SKM-1 (cell line): ENCODE data around the gene OLFM2.
A peak's percentile ranks its signal among the peaks of the same experiment; 100 is the strongest.
"Not testable (repeated sequence)": the region's sequence is repeated elsewhere in the genome, so short reads cannot be mapped to it uniquely, and the experiment has no call there.

Source experiments
- DNase-seq: peaks from one replicate; lab custom pipeline; 2025; ENCODE audit not compliant: unreplicated experiment; lab: John Stamatoyannopoulos, UW

Gene OLFM2

DNA sequence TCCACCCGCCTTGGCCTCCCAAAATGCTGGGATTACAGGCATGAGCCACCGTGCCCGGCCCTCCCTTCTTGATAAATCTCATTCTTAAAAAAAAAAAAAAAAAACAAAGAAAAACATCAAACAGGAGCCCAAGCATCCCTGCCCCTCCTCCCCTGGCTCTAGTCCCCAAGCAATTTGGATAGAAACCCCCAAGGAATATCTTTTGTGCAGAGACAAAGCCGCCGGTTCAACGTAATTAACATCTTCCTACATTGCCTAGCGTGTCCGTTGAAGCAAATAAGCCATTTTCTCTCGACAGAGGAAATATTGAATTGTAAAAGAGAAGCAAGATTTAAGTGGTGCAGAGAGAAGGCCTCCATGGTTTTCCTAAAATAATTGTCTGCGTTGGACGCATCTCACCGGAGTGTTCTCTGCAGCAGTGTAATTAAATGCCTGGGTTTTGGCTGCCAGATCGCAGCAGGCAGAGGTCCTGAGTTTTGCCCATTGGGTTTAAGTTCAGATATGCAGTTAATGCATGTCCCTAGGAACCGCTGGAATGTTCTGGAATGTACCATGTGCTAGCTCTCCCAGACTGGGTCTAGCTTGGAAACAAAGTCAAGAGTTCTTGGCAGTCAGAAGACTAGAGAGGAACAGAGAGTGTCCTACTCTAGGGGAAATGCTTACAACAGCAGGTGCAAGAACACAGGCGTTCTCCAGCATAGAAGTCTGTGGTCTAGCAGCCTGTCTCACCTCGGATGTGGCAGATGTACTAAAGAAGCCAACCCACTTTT is 70.4 kb downstream of the OLFM2 start:
- DNase-seq = no peak

DNA sequence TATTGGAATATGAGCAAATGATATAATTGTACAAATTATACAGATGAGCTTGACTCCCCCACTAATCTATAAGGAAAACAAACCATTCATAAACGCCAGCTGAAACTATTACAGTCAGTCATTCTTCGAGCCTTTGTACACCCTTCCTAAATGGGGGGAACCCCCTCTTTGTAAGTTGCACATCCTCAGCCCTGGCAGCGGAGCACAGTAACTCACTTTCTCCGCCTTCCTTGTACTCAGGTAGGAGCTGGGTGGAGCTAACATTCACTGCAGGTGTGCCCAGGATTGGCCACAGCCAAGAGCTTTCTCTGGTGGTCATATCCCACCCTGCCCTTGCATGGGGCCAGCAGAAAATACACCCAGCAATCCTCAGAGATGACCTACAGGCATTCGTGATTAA is 72.6 kb downstream of the OLFM2 start:
- no peak for DNase-seq

DNA sequence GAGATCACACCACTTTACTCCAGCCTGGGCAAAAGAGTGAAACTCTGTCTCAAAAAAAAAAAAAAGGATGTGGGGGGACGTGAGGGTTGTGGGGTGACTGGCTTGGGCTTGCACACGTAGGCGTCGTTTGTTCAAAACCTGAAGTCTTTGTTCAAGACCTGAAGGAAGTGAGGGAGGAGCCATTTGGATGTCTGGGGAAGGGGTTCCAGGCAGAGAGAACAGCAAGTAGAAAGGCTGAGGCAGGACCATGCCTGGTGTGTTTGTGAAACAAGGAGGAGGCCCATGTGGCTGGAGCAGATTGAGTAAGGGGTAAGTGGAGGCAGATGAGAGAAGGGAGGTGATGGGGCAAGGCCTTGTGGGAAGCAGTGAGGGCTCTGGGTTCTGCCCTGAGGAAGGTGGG is 73.4 kb downstream of the OLFM2 start:
- no peak for DNase-seq

DNA sequence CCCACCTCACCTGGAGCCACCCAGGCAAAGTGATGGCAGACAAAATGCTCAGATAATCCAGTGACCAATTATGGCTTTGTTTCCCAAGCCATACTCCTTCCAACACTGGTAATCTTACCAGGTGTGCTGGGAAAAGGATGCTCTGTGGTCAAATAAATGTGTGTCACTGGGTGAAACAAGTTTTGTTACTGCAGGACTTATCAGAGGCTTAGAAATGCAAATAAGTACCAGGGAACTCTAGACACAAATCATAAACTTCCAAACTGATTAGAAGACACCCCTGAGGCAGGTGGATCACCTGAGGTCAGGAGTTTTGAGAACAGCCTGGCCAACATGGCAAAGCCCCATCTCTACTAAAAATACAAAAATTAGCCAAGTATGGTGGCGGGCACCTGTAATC is 74.8 kb downstream of the OLFM2 start:
- DNase-seq = no peak

DNA sequence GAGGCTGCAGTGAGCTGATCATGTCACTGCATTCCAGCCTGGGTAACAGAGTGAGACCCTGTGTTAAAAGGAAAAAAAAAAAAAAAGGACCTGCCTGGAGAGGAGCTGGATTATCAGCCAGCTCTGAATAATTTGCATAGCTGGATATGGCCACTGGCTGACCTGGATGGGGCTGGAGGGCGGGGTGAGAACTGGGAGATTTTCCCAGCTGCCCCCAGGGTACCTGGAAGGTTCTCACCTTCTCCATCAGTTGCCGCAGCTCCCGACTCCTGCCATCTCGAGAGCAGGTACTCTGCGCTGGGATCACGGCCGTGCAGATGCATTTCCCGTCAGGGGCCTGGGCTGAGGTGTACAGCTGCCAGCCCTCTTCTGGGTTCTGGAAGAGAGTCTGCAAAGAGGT is 75.9 kb downstream of the OLFM2 start:
- DNase-seq = no peak

DNA sequence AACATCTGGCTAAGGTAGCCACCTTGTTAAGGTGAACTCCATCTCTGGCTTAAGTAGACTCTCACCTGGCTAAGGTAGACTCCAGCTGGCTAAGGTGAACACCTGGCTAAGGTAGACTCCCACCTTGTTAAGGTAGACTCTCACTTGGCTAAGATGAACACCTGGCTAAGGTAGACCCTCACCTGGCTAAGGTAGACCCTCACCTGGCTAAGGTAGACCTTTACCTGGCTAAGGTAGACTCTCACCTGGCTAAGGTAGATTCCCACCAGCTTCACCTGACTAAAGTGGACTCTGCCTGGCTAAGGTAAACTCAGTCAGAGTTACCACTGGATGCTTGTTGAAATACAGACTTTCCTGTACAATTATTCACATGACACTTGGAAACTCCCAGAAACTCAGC is 77.5 kb downstream of the OLFM2 start:
- DNase-seq = no peak

DNA sequence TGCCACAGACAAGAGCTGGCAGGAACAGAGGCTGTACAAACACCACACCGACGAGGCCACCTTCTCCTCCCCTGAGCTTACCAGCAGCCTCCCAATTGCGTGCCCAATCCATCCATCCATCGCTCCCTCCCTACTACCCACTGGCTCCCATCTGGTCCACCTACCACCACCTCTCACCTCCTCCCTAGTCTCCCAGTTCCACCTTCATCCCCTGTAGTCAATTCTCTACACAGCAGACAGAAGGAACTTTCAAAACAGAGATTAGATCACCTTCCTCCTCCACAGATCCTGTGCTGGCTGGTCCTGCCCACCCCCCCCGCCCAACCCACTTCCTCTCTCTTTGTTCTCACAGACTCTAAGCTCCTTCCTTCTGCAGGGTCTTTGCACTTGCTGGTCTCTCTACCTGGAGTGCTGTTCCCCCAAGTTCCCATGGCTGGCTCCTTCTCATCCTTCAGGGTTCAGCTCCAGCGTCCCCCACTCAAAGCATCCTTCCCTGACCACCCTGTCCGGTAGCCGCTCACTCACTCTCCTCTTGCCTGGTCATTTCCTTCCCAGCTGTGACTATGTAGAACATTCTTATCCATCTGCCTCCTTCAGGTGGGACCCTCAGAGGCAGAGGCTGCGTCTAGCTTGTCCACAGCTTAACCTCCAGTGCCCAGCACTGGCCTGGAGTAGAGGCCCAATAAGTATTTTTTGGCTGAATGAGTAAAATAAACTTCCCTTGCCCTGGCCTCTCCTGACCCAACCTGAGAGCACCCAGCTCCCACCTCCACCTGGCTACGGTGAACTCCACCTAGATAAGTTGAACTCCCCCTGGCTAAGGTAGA is 78.2 kb downstream of the OLFM2 start:
- peak; percentile 38 for DNase-seq

DNA sequence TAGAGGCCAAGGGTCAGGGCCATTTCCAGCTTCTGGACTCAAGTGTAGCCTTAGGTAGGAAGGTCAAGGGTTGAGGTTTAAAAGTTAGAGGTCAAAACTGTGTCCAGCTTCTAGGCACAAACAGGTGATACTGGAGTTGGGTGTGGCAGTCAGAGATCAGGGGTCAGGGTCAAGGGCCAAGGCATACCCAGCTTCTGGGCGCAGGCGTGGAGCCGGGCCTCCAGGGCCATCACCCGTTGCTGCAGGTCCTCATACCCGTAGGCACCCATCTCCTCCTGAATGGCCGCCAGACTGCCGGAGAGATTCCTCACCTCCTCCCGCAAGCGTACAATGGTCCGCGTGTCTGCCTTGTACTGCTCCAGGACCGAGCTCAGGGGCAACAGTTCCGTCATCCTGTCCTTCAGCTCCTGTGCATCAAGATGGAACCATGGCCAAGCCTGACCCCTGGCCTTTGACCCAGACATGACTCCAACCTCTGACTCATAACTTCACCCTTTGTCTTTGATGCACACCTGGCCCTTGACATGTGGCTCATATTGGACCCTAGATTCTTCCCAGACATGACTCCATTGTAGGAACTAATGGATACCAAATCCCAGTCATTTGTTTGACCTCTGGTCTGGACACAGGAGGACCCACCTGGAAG is 79.1 kb downstream of the OLFM2 start:
- no peak for DNase-seq

DNA sequence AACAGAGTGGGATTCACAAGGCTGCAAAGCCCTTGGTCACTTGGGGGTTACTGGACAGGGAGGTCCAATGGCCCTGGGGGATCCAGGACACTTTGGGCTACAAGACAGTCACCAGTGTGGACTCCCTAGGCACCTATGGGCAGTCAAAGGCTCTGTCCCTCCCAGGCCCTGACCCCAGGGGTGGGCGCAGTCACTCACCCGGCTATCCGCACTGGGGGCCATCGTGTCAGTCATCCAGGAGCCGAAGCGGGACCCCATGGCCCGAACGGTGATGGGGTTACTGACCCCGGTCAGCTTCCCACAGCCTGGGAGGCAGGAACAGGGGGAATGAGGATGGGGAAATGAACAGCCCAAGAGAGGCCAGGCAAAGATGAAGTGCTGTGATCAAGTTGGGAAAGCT is 79.7 kb downstream of the OLFM2 start:
- DNase-seq = no peak

DNA sequence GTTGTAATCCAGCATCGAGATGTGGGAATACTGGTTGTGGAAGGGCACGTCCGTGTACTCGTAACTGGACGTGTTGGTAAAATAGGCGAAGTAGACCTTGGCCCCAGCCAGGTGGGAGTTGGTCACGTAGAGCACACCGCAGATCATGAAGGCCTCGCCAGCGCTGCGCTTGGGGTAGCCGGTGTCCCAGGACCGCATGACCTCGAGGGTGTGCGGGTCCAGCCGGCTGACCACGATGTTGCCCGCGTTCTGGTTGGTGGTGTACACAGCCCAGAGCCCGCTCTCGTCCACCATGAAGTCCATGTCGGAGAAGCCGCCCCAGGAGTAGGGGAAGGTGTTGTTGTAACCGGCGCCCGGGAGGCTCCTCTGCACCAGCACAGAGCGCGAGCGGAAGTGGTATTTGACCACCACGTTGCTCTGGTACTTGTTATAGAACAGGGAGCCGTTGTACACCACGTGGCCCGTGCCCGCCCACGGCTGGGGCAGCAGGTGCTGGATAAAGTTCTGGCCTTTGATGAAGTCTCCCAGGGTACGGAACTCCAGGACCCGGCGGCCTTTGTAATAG is 82.0 kb downstream of the OLFM2 start:
- DNase-seq = no peak

DNA sequence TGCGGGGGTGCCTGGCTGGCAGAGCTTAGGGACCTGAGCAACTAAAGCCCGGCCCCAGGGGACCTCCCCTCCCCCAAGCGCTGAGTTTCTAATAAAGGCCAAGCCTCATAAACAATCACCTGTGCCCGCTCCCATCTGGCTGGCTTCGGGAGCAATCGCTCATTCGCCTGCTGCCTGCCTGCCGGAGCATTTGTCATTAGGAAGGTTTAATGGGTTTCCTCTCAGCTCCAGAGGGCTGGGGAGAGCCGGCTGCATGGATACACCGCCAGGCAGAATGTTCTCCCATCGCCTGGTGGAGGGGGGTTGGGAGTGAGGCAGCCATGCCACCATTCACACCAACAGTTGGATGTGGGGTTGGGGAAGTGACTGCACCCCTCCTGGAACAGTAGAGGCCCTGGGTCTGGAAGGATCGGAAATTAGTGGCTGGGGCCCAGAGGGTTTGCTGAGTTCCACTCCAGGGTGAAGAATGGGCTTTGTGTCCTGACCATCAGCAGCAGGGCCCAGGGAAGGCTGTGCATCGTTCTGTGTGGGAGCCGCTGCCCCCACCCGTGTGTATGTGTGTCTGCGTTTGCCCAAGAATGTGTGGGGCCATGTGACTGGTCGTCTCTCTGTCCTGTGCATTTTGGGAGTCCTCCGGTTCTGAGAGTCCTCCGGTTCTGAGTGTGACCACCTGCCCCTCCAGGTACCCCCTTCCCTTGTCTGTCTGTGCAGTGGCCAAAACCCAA is 85.9 kb downstream of the OLFM2 start:
- DNase-seq = no peak

DNA sequence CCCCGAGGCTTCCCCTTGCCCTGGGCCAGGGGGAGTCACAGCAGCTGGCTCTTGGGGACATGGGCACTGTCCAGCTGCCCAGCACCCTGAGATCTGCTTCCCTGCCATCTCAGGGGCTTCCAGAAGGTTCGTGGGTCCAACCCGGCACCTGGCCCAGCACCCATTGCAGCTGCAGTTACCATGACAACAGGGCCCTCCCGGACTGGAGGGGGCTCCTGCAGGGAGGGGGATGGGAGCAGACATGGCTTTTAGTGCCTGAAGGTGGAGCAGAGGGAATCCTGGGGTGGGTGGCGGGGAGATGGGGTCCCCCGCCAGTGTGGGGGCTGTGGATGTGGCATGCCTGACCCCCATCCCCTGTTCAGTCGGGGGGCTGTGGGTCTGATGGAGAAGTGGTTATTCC is 86.5 kb downstream of the OLFM2 start:
- DNase-seq = no peak

DNA sequence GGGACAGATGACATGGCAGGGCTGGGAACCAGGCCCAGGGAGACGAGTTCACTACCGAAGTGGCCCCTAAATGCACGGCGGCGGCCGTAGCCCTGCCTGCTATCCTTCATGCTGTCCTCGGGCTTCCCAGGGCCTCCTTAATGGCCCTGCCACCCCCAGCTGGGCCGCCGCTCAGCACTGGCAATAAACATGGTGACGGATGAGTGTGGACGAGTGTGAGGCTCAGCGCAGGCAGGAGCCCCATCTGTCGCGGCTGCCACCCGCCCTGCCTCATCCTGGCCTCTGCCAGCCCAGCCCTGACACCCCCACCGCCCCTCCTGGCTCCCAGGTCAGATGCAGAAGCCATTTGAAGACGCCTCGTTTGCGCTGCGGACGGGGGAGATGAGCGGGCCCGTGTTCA is 87.6 kb downstream of the OLFM2 start:
- no peak for DNase-seq

DNA sequence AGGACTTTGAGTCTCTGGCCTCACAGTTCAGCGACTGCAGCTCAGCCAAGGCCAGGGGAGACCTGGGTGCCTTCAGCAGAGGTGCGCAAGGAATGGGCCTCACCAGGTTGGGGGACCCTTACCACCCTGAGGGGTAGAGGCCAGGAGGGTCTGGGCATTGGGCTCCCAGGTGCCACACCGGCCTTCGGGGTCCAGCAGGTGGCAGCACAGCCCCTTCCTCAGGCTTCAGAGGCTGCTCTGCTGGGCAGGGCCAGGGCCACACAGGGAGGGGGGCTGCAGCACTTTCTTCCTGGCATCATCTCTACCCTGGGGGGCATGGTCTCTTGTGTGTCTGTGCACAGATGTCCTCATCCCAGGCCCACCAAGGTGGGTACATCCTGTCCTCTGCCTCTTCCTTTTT is 88.3 kb downstream of the OLFM2 start:
- DNase-seq = no peak

DNA sequence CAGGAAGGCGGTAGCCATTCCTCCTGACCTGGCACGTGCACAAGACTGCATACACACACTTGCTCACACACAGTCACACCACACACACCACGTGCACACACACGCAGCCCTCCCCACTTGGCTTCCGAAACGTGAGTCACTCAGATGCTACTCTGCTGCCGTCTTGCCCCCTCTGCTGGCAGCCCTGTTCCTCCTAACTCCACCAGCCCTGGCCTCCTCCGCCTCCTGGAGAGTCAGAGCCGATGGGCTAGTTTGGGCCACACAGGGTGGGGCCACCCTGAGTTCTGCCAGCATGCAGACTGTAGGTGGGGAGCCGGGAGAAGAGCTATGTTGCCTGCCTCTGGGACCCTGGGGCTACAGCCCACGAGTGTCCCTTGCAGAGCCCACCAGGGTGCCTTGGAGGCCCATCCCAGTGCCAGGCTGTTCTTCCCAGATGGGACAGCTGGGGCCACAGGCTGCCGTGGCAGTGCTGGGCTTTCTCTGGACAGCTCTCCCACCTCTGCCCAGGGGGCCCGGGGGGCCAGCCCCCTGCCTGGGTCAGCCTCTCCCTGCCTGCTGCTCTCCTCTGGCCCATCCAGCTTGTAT is 89.1 kb downstream of the OLFM2 start:
- DNase-seq = no peak

DNA sequence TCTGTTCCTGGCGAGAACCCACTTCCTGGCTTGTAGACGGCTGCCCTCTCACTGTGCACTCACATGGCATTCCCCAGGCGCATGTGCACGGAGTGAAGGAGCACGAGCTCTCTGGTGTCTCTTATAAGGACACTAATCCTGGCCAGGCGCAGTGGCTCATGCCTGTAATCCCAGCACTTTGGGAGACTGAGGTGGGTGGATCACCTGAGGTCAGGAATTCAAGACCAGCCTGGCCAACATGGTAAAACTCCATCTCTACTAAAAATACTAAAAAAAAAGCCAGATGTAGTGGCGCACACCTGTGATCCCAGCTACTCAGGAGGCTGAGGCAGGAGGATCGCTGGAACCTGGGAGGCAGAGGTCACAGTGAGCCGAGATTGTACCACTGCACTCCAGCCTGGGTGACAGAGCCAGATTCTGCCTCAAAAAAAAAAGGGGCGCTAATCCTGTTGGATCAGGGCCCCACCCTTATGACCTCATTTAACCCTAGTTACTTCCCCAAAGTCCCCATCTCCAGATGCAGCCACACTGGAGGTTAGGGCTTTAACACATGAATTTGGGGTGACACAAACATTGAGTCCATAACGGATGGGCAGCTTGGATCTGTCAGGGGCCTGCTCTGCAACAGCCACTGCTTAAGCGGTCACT is 92.6 kb downstream of the OLFM2 start:
- DNase-seq = not testable (repeated sequence)

DNA sequence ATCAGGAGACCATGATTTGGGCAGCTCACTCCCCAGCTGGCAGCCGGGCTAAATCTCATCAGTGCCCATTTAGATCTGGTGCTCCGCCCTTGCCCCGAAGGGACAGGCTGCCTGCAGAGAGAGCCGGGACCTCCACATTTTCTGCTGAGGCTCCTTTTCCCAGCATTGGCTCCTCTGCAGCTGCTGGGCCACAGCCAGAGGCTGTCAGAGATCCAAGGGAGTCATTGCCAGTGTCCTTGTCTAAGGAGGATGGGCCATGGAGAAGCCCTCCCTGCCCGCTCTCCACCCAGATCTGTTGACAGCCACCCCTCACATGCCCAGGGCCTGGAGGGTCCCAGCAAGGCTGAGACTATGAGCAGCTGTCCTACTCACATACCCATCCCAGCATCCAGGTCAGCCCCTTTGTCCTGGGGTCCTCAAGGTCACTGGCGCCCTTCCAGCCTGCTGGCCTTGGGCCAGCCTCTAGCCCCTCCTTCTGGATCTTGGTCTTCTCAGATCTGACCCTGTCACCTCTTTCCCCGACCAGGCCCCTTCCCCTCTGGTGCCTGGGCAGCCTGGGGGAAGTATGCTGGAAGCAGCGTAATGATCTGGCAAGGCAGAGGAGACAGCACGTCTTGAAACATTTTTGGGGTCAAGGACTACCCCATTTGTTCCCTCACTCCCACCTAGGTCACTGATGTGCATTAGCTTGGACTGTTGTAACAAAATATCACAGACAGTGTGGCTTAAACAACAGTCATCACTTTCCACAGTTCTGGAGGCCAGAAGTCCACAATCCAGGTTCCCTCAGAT is 93.3 kb downstream of the OLFM2 start:
- no peak for DNase-seq

DNA sequence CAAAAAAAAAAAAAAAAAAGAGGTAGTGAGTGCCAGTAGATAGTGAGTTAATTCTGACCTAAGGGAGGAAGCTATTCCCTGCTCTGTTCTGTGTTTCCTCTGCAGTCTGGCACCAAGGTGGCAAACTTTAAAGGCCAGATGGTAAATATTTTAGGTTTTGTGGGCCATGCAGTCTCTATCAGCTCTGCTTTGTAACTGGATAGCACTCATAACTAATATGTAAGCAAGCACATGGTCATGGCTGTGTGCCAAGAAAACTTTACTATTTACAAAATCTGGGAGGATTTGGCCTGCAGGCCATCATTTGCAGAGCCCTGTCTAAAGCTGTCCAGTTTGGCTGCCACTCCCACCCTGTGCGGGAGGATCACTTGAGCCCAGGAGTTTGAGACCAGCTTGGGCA is 96.9 kb downstream of the OLFM2 start:
- no peak for DNase-seq

DNA sequence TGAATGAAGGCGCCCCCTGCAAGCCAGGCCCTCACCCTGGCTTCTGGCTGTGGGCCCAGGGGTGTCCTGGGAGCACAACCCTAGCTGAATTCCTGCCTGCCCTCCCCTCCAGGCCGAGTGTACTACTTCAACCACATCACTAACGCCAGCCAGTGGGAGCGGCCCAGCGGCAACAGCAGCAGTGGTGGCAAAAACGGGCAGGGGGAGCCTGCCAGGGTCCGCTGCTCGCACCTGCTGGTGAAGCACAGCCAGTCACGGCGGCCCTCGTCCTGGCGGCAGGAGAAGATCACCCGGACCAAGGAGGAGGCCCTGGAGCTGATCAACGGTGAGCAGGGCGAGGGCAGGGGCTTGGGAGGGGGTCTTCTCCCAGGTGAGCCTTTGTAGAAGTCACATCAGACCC is 98.0 kb downstream of the OLFM2 start:
- DNase-seq = no peak
